ENCODE measurements around the gene HERC2. TPM values are rescaled to one million over a fixed set of nuclear protein-coding genes. Genes with fewer than 3 reads are reported as not detected.

The HERC2 gene
- total and polyA plus RNA-seq, 2 of the 4 experiments (the other 2 are of a cell fraction): 20.8 to 28.9 TPM

- peak; percentile 100 for ATAC-seq (ENCODE audit: low read depth)
- Histone ChIP-seq H3K4me1 (ENCODE audit: control insufficient read depth, insufficient read depth, low read length) (no peaks in the 10 kb centered on the region), H2BK120ac (ENCODE audit: low read depth, low read length) (no peak overlapping the region), H3K9me1 (ENCODE audit: insufficient read depth, low read length) (no peaks in the 10 kb centered on the region), H3K4me2 (ENCODE audit: low read depth, low read length) (no peak overlapping the region), H2BK15ac (ENCODE audit: low read depth, low read length) (no peak overlapping the region), H3K36me3 (ENCODE audit: control insufficient read depth, insufficient read depth, low read length) (no peaks in the 10 kb centered on the region), H3K4ac (ENCODE audit: low read depth, low read length) (no peak overlapping the region), H3K79me1 (ENCODE audit: low read depth in 1 of 2, low read length in 2 of 2) (no peaks in the 10 kb centered on the region), H2AK5ac (ENCODE audit: low read depth, low read length) (no peak overlapping the region), H3K56ac (ENCODE audit: extremely low read depth, insufficient read depth, low read length) (no peak overlapping the region), H4K5ac (ENCODE audit: low read depth, low read length) (no peak overlapping the region), H3K18ac (ENCODE audit: low read depth, low read length) (no peak overlapping the region), H2AK9ac (replicated peaks; ENCODE audit: low read depth, low read length, poor library complexity) (no peak overlapping the region), H3K9me3 (ENCODE audit: control insufficient read depth, insufficient read depth, low read length) (no peaks in the 10 kb centered on the region), H2BK20ac (ENCODE audit: low read depth, low read length) (no peak overlapping the region), H3K4me3 (ENCODE audit: insufficient read depth, low read depth, low read length) (no peak overlapping the region), H2AFZ (replicated peaks; ENCODE audit: low read length, poor library complexity) (peak overlapping the region; percentile 73), H4K8ac (ENCODE audit: low read depth in 2 of 2, low read length in 2 of 2) (no peak overlapping the region), H3K9ac (ENCODE audit: low read depth, low read length) (no peak overlapping the region), H2BK5ac (ENCODE audit: low read depth, low read length, poor library complexity, severe bottlenecking) (no peak overlapping the region), H3K23ac (ENCODE audit: low read depth, low read length) (no peak overlapping the region), H3K14ac (replicated peaks; ENCODE audit: low read depth, low read length) (no peak overlapping the region), H3K27ac (ENCODE audit: insufficient read depth, low read length) (no peak overlapping the region), H4K20me1 (ENCODE audit: insufficient read depth, low read length) (no peaks in the 10 kb centered on the region), H3K27me3 (ENCODE audit: control insufficient read depth, insufficient read depth, low read length) (peaks cover 2% of the 10 kb centered on the region; the same call in 1 of the 2 replicates), H4K91ac (ENCODE audit: insufficient read depth, low read depth, low read length) (no peak overlapping the region)
- no TSS peak for BruUV-seq (replicated peaks)
- in situ Hi-C loops (cut with MboI; ENCODE audit: low sequenced_read_pairs): no loop called here
- ChIA-PET CTCF (no interaction called here), POLR2A (ENCODE audit: unreplicated experiment) (no interaction called here)
- intact Hi-C loops (cut with micrococcal nuclease): loop anchor here (1.0 kb wide), 1 partner anchor 37 kb away; no protein-coding TSS in a partner anchor
- no peak for TF ChIP-seq CEBPB (IDR thresholded peaks at IDR 0.05; ENCODE audit: low read depth, low read length)
- TF ChIP-seq CTCF (conservative IDR thresholded peaks at IDR 0.05; ENCODE audit: low read depth, low read length): peak; percentile 66
- peak; percentile 39 for TF ChIP-seq SMC3 (IDR thresholded peaks at IDR 0.05; ENCODE audit: low read depth, low read length)
- no peak for TF ChIP-seq CHD1 (IDR thresholded peaks at IDR 0.05; ENCODE audit: low read depth, low read length)
- TF ChIP-seq ELK1 (IDR thresholded peaks at IDR 0.05; ENCODE audit: borderline replicate concordance, low read depth, low read length): no peak
- no peak for TF ChIP-seq MAFK (IDR thresholded peaks at IDR 0.05; ENCODE audit: low read depth, low read length)
- TF ChIP-seq RCOR1 (IDR thresholded peaks at IDR 0.05; ENCODE audit: insufficient replicate concordance, low read length): no peak
- TF ChIP-seq POLR2A (IDR thresholded peaks at IDR 0.05; ENCODE audit: low read depth, low read length): no peak
- TF ChIP-seq RFX5 (IDR thresholded peaks at IDR 0.05; ENCODE audit: low read depth, low read length): no peak
- TF ChIP-seq MAZ (IDR thresholded peaks at IDR 0.05; ENCODE audit: borderline replicate concordance, low read depth, low read length): no peak
- peak; percentile 61 for TF ChIP-seq RAD21 (IDR thresholded peaks at IDR 0.05; ENCODE audit: low read length)
- no peak for TF ChIP-seq BHLHE40 (IDR thresholded peaks at IDR 0.05; ENCODE audit: low read depth, low read length)
- TF ChIP-seq FOS (IDR thresholded peaks at IDR 0.05; ENCODE audit: low read depth, low read length): no peak
- no peak for TF ChIP-seq NFE2L2 (IDR thresholded peaks at IDR 0.05; ENCODE audit: low read depth, low read length)
- TF ChIP-seq MXI1 (IDR thresholded peaks at IDR 0.05; ENCODE audit: borderline replicate concordance, low read depth, low read length): no peak
- no peak for TF ChIP-seq USF2 (IDR thresholded peaks at IDR 0.05; ENCODE audit: low read depth, low read length)
- DNase-seq: peak; percentile 46
- dilution Hi-C loops (cut with HindIII; ENCODE audit: low sequenced_read_pairs, unreplicated experiment): no loop called here
- no CpG with 5 or more reads among the region's 2 CpGs for WGBS, 2 experiments (ENCODE audit: extremely low coverage in 2 of 2, insufficient read length in 1 of 2)
Observed at GRCh38 chr15:28086175-28086703, 235.7 kb downstream of the HERC2 start.
